ENCODE measurements around the gene PIPOX. TPM values are rescaled to one million over a fixed set of nuclear protein-coding genes. Genes with fewer than 3 reads are reported as not detected.

Gene PIPOX
- total RNA-seq, 2 experiments from 2014 or later, result 3.0 TPM

DNA sequence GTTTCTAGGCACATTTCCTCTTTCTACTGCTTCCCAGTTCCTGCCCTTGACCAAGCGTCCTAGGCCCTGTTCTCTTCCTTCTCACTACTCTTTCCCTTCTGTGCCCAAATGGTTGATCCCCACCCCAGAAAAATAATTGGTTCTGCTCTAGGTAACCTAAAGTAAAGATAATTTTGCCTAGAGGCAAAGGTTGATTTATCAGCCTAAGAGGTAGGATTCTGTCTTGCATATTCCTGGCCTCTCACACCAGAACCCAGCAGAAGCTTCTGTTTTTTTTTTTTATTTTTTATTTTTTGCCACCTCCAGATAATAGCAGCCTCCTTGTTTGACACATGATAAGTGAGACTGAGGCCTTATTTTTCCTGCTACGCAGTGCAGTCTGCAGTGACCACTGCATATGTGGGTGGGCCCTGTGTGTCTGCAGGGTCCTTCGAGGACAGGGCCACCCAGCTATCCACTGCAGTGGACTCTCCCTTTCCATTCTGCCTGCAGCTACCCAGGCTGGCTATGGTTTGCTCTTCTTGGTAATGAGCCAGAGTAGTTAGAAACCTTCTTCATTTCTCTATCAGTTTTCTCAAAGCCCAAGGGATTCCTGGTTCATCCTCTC lies 701 bp downstream of the PIPOX start:
- POLR2A ChIA-PET, result interaction anchor here (0.6 to 1.1 kb wide), 2 partner anchors 12 to 18 kb away, joined by 3 read pairs; no protein-coding TSS in a partner anchor
- no peak overlapping the region for H3K4me3 Mint-ChIP-seq
- H3K4me1 Mint-ChIP-seq (ENCODE audit: low read depth), result peaks cover 13% of the 10 kb centered on the region
- CTCF ChIA-PET, result interaction anchor here (0.9 to 1.1 kb wide), 2 partner anchors 73 to 78 kb away, joined by 3 read pairs; no protein-coding TSS in a partner anchor
- ATAC-seq (no peak), DNase-seq (no peak)
- H3K27ac Mint-ChIP-seq, result no peak overlapping the region
- H3K27me3 Mint-ChIP-seq, result no peaks in the 10 kb centered on the region
- intact Hi-C loops (cut with micrococcal nuclease), result no loop called here
- no peaks in the 10 kb centered on the region for H3K36me3 Mint-ChIP-seq (ENCODE audit: low read depth)
- no peaks in the 10 kb centered on the region for H3K9me3 Mint-ChIP-seq
- TF ChIP-seq CTCF (IDR thresholded peaks at IDR 0.05), result no peak

GRCh38 chr17:29045026-29045425 lies 2.1 kb downstream of the PIPOX start:
- ChIA-PET CTCF (interaction anchor here (1.4 kb wide), 1 partner anchor 71 kb away, joined by 4 read pairs; no protein-coding TSS in a partner anchor), POLR2A (no interaction called here)
- H3K27ac Mint-ChIP-seq, result no peak overlapping the region

DNA sequence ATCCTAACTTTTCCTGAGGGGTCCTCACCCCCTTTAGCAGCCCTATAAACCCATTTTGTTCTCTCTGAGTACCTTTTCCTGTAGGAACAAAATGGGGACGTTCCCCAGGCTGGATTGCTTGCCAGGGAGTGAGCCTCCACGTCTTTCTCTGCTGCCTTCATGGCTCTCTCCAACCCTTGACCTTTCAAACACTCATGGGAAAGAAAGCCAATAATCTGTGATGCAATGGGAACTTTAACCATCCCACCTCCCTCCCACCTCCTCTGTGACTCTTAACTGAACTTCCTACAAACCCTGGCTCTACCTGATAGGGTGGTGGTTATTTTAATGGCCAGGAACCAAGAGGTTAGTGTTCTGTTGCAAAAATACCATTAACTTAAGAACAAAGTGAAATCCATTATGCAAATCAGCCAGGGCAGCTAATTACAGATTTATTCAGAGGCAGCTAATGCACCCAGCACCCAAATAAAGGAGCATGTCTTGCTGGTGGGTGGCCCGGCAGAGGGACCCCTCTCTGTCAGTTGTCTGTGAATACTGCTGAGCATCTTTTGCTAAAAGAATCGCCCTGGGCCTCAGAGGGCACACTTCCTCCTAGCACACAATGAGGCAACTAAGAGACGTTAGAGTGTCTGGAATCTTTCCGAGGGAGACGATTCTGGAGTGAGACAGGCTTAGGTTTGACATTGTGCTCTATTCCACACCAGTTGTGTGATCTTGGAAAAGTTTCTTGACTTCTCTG lies 3.0 kb downstream of the PIPOX start:
- H3K9me3 Mint-ChIP-seq, result no peaks in the 10 kb centered on the region
- no peak overlapping the region for H3K4me3 Mint-ChIP-seq
- intact Hi-C loops (cut with micrococcal nuclease), result no loop called here
- no peaks in the 10 kb centered on the region for H3K36me3 Mint-ChIP-seq (ENCODE audit: low read depth)
- H3K4me1 Mint-ChIP-seq (ENCODE audit: low read depth), result peaks cover 13% of the 10 kb centered on the region
- no peak overlapping the region for H3K27ac Mint-ChIP-seq
- H3K27me3 Mint-ChIP-seq, result no peaks in the 10 kb centered on the region
- ATAC-seq, result no peak
- CTCF ChIA-PET, result no interaction called here
- POLR2A ChIA-PET, result no interaction called here
- TF ChIP-seq CTCF (IDR thresholded peaks at IDR 0.05), result no peak
- DNase-seq, result no peak

More at GRCh38 chr17:29045026-29045425, 2.1 kb downstream of the PIPOX start:
- H3K27me3 Mint-ChIP-seq, result no peaks in the 10 kb centered on the region
- TF ChIP-seq CTCF (IDR thresholded peaks at IDR 0.05), result no peak
- H3K36me3 Mint-ChIP-seq (ENCODE audit: low read depth), result no peaks in the 10 kb centered on the region
- H3K4me3 Mint-ChIP-seq, result no peak overlapping the region
- no peaks in the 10 kb centered on the region for H3K9me3 Mint-ChIP-seq
- intact Hi-C loops (cut with micrococcal nuclease), result no loop called here
- ATAC-seq, result no peak
- H3K4me1 Mint-ChIP-seq (ENCODE audit: low read depth), result peaks cover 13% of the 10 kb centered on the region
- DNase-seq, result no peak

- Mint-ChIP-seq H3K4me1 (ENCODE audit: low read depth) (peaks cover 13% of the 10 kb centered on the region), H3K9me3 (no peaks in the 10 kb centered on the region), H3K4me3 (no peak overlapping the region), H3K27me3 (no peaks in the 10 kb centered on the region), H3K27ac (no peak overlapping the region), H3K36me3 (ENCODE audit: low read depth) (no peaks in the 10 kb centered on the region)
- ChIA-PET CTCF (interaction anchor here (2.2 kb wide), 1 partner anchor 68 kb away, joined by 4 read pairs; no protein-coding TSS in a partner anchor), POLR2A (no interaction called here)
- DNase-seq (no peak), ATAC-seq (no peak)
- no peak for TF ChIP-seq CTCF (IDR thresholded peaks at IDR 0.05)
- intact Hi-C loops (cut with micrococcal nuclease), result no loop called here
Measured at GRCh38 chr17:29046473-29046839, 3.5 kb downstream of the PIPOX start.
